ENCODE data around the gene ZNF213.

Gene ZNF213

DNA sequence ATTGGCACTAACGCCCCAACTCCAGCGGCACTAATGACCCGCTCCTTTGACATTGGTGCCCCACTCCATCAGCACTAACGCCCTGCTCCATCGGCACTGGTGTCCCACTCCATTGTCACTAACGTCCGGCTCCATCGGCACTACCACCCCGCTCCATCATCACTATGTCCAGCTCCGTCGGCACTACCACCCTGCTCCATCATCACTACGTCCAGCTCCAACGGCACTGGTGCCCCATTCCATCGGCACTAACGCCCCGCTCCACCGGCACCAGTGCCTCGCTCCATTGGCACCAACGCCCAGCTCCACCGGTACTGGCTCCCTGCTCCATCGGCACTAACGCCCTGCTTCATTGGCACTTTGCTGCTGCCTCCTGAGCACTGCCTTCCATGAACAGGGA, 7.5 kb downstream of the ZNF213 start:
- TF ChIP-seq, protein P1, sequence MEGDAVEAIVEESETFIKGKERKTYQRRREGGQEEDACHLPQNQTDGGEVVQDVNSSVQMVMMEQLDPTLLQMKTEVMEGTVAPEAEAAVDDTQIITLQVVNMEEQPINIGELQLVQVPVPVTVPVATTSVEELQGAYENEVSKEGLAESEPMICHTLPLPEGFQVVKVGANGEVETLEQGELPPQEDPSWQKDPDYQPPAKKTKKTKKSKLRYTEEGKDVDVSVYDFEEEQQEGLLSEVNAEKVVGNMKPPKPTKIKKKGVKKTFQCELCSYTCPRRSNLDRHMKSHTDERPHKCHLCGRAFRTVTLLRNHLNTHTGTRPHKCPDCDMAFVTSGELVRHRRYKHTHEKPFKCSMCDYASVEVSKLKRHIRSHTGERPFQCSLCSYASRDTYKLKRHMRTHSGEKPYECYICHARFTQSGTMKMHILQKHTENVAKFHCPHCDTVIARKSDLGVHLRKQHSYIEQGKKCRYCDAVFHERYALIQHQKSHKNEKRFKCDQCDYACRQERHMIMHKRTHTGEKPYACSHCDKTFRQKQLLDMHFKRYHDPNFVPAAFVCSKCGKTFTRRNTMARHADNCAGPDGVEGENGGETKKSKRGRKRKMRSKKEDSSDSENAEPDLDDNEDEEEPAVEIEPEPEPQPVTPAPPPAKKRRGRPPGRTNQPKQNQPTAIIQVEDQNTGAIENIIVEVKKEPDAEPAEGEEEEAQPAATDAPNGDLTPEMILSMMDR (IDR thresholded peaks at IDR 0.05; ENCODE audit: extremely low read depth, missing control alignments) = no peak
- DNase-seq (ENCODE audit: low spot score) = no peak

DNA sequence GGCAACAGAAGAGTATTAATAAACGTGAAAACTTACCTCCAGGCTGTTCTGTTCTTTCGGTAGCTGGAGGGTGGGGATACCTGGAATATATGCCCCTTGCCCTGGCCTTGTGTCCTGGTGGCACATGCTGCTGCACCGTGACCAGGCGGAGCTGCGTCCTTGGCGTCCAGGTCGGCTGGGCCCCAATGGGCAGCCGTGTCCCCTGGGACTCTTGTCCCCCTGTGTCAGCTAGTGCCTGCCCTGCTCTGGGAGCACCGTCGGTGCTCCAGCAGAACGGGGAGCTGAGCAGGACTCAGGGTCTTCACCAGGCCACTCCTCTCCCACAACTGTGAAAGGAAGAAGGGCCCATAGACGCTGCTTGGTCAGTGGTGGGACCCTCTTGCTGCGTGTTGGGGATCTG, 7.9 kb downstream of the ZNF213 start:
- no peak for DNase-seq (ENCODE audit: low spot score)
- TF ChIP-seq, protein P1 (IDR thresholded peaks at IDR 0.05; ENCODE audit: extremely low read depth, missing control alignments) = no peak

DNA sequence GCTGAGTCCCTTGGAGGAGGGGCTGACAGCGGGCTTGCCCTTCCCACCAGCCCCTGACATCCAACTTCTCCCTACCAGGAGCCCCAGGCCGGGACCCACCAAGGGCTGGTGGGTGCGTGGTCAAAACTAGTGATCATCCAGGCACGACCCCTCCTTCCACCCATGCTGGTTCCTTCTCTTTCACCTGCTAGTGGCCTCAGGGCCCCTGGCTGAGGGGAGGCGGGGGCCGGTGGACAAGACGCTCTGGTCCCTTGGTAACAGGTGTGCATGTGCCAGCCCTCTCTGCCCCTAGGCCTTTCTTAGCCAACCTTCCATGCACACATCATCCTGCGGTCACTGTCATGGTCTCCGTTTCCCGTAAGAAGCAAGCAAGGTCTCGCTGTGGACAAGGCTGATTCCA, 8.4 kb downstream of the ZNF213 start:
- TF ChIP-seq, protein P1 (IDR thresholded peaks at IDR 0.05; ENCODE audit: extremely low read depth, missing control alignments) = no peak

DNA sequence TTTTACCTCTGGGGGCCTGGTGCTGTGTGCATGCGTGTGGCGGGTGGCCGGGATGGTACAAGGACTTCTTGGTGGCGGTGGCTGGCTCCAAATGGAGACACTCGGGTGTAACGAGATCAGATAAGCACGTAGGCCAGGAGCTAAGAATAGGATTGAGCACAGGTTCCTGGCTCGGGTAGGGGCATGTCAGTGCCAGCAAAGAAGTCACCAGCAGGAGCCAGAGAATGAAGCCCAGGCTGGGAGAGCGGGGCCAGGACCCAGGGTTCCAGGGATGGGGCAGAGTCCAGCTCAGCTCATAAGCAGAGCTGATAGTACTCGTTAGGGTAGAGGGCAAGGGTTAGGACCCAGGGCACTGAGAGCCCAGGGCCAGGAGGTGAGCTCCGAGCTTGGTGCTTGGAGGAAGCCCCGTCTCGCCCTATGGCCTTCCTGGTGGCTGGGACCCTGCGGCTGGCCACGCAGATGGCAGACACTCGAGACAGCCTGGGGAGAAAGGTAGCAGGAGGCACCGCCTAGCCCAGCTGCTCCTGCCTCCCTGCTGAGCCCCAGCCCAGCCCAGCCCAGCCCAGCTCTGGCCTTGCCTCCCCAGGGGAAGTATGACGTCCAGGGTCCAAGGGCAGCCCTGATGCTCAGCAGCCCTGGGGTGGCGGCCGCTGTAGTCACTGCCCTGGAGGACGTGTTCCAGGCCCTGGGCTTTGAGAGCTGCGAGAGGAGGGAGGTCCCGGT, 8.9 kb downstream of the ZNF213 start:
- no peak for DNase-seq (ENCODE audit: low spot score)
- TF ChIP-seq, protein P1 (IDR thresholded peaks at IDR 0.05; ENCODE audit: extremely low read depth, missing control alignments) = no peak

More for the DNA sequence above, 8.4 kb downstream of the ZNF213 start:
- DNase-seq (ENCODE audit: low spot score) = no peak

DNA sequence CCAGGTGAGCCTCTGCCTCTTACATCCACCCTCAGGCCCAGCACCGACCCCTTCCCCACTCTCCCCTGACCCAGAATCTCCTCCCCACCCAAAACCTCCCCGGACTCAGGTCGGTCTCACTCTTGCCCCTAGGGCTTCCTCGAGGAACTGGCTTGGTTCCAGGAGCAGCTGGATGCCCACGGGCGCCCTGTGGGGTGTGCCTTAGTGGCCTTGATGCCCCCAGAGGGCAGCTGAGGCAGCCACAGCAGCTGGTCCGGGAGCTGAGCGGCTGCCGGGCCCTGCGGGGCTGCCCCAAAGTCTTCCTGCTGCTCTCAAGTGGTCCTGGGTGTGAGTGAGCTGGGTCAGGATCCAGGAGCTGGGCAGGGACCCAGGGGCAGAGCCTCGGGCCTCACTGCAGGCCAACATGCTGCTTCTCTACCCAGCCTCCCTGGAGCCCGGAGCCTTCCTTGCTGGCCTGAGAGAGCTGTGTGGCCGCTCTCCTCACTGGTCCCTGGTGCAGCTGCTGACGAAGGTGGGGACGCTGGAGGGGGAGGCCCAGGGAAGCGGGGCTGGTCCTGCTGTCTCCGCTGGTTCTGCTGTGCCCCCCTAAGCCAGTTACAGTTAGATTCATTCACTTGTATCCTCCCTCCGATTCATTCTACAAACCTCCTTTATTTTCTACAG, 9.6 kb downstream of the ZNF213 start:
- DNase-seq (ENCODE audit: low spot score) = no peak
- TF ChIP-seq, protein P1 (IDR thresholded peaks at IDR 0.05; ENCODE audit: extremely low read depth, missing control alignments) = no peak

DNA sequence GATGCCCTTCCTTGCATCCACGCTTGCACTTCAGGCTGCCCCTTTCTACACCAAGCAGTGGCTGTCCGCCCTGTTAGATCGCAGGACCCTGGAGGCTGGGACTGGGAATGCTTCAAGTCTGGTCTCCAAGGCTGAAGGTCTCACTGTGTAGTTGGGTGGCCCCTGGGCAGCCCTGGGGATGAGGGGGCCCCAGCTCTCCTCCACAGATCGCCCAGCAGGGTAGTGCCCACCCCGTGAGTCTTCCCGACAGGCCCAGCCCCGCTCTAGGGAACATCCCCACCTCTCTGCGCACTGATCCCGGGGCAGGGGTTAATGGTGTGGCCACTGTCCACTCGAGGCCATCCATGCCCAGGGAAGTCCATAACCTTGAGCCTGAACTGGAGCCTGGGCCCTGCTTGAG, 10.3 kb downstream of the ZNF213 start:
- no peak for DNase-seq (ENCODE audit: low spot score)
- TF ChIP-seq, protein P1 (IDR thresholded peaks at IDR 0.05; ENCODE audit: extremely low read depth, missing control alignments) = no peak

DNA sequence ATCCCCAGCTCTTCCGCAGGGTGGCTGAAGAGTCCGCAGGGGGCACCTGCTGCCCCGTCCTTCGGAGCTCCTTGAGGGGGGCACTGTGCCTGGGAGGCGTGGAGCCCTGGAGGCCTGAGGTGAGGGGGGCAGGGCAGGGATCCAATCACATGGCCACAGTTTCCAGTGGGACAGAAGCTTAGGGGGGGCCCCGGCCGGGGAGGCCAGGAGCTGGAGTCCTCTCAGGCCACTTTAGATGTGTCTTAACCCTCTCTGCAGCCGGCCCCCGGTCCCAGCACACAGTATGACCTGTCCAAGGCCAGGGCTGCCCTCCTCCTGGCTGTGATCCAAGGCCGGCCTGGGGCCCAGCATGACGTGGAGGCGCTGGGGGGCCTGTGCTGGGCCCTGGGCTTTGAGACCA, 10.8 kb downstream of the ZNF213 start:
- TF ChIP-seq, protein P1 (IDR thresholded peaks at IDR 0.05; ENCODE audit: extremely low read depth, missing control alignments) = no peak
- DNase-seq (ENCODE audit: low spot score) = no peak

Data from GM20000 (cell line).